DND-41 (cell line): ENCODE measurements around the gene TSHZ2.

Experiments used
- ATAC-seq: fragments of 200-7000 bp; cut with Tn5 transposase; 3 replicates; pipeline ENCODE4 v1.9.1; 2021; ENCODE audit warnings: low read depth; ENCODE audit not compliant: insufficient read depth
- DNase-seq: peaks from one replicate; pipeline ENCODE4 v3.0.0-alpha.2; 2020
- H2AFZ ChIP-seq: 2 replicates; pipeline ENCODE4 v1.6.0; 2012; ENCODE audit warnings: low read depth, low read length
- H3K27ac ChIP-seq: 2 replicates; pipeline ENCODE4 v1.5.1; 2012; ENCODE audit warnings: low read length, inconsistent platforms
- H3K27me3 ChIP-seq: fragments of 200-600 bp; sonication (generic); 2 replicates; pipeline ENCODE4 v1.6.0; 2012; ENCODE audit warnings: low read length, mild to moderate bottlenecking, inconsistent platforms; ENCODE audit not compliant: insufficient read depth, poor library complexity
- H3K36me3 ChIP-seq: 2 replicates; pipeline ENCODE4 v1.5.1; 2012; ENCODE audit warnings: low read length, inconsistent platforms; ENCODE audit not compliant: insufficient read depth
- H3K4me1 ChIP-seq: 2 replicates; pipeline ENCODE4 v1.5.1; 2012; ENCODE audit warnings: mild to moderate bottlenecking, low read length; ENCODE audit not compliant: insufficient read depth
- H3K4me2 ChIP-seq: 2 replicates; pipeline ENCODE4 v1.6.0; 2012; ENCODE audit warnings: mild to moderate bottlenecking, moderate library complexity, low read length, inconsistent platforms; ENCODE audit not compliant: insufficient read depth
- H3K4me3 ChIP-seq, 2 experiments: fragments of 200-600 bp in 1 of 2; shearing (Covaris generic) in 1 of 2; 2 replicates each; pipeline ENCODE4 v1.5.1; 2012 to 2016; ENCODE audit warnings: inconsistent platforms in 2 of 2, low read length in 2 of 2, mild to moderate bottlenecking in 2 of 2, low read depth in 1 of 2, moderate library complexity in 1 of 2
- H3K79me2 ChIP-seq: 2 replicates; pipeline ENCODE4 v1.6.0; 2012; ENCODE audit warnings: low read length, inconsistent platforms; ENCODE audit not compliant: insufficient read depth
- H3K9ac ChIP-seq: 2 replicates; pipeline ENCODE4 v1.6.0; 2012; ENCODE audit warnings: low read depth, mild to moderate bottlenecking, inconsistent platforms, low read length, moderate library complexity
- H3K9me3 ChIP-seq: 2 replicates; pipeline ENCODE4 v1.5.1; 2012; ENCODE audit warnings: low read length, moderate library complexity, mild to moderate bottlenecking, inconsistent platforms; ENCODE audit not compliant: insufficient read depth, severe bottlenecking
- H4K20me1 ChIP-seq: 2 replicates; pipeline ENCODE4 v1.6.0; 2012; ENCODE audit warnings: low read length; ENCODE audit not compliant: insufficient read depth
- EZH2 ChIP-seq: IDR thresholded peaks from 3 replicates; pipeline ENCODE4 v1.6.1; 2012; ENCODE audit warnings: borderline replicate concordance, low read depth, mild to moderate bottlenecking, moderate library complexity, low read length, inconsistent platforms; ENCODE audit not compliant: severe bottlenecking
- TF ChIP-seq, protein P1 (sequence below): IDR thresholded peaks from 2 replicates; pipeline ENCODE4 v1.5.1; 2012; ENCODE audit warnings: borderline replicate concordance, low read length, moderate library complexity, mild to moderate bottlenecking; ENCODE audit not compliant: poor library complexity, severe bottlenecking; ENCODE audit errors: extremely low read depth

The TSHZ2 gene

DNA sequence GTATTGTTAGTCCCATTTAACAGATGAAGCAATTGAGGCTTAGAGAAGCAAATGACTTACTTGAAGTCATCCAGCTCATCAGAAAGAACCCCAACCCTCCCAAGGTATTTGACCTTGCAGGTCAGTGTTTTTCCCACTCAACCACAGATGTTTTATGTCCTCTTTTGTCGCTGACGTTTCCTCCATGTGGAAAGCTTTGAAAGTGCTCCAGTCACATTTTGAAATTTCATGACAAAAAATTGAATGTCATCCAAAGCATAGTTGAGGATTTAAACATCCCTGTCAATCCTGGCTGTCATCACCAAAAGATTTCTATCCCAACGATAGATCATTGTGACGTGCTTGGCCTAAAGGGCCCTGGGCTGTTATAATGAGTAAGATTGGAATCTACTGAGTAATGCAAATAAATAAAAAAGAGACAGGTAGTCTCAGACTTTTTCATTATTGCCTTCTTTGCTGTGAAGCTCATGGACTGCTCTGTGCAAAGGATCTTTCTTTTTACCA lies 102.7 kb downstream of the TSHZ2 start:
- Histone ChIP-seq H3K27me3 (peaks cover 23% of the 10 kb centered on the region), H4K20me1 (no peaks in the 10 kb centered on the region), H2AFZ (no peak overlapping the region), H3K9ac (no peak overlapping the region), H3K79me2 (no peaks in the 10 kb centered on the region), H3K4me3 (no peak overlapping the region), H3K36me3 (no peaks in the 10 kb centered on the region), H3K27ac (no peak overlapping the region), H3K9me3 (no peaks in the 10 kb centered on the region), H3K4me2 (no peak overlapping the region), H3K4me1 (no peaks in the 10 kb centered on the region)
- TF ChIP-seq EZH2, result no peak
- TF ChIP-seq, protein P1, sequence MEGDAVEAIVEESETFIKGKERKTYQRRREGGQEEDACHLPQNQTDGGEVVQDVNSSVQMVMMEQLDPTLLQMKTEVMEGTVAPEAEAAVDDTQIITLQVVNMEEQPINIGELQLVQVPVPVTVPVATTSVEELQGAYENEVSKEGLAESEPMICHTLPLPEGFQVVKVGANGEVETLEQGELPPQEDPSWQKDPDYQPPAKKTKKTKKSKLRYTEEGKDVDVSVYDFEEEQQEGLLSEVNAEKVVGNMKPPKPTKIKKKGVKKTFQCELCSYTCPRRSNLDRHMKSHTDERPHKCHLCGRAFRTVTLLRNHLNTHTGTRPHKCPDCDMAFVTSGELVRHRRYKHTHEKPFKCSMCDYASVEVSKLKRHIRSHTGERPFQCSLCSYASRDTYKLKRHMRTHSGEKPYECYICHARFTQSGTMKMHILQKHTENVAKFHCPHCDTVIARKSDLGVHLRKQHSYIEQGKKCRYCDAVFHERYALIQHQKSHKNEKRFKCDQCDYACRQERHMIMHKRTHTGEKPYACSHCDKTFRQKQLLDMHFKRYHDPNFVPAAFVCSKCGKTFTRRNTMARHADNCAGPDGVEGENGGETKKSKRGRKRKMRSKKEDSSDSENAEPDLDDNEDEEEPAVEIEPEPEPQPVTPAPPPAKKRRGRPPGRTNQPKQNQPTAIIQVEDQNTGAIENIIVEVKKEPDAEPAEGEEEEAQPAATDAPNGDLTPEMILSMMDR, result no peak
- DNase-seq (no peak), ATAC-seq (no peak)

DNA sequence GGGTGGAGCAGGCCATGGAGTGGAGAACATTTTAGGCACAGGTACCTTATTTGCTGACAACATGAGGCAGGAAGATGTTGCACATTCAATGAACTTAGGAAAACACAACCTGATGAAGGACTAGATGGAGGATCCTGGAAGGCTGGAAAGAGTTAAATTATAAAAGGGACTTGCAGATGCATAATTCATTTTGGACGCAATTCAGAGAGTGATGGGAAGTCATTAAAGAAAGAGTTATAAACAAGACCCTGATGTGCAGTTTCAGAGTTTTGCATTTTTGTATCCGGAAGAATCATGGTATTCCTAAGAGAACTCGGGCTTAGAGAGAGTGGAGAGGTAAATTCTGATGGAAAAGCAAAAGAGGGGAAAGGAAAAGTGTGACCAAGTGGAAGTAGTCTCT lies 104.5 kb downstream of the TSHZ2 start:
- Histone ChIP-seq H3K79me2 (no peaks in the 10 kb centered on the region), H3K4me2 (no peak overlapping the region), H2AFZ (no peak overlapping the region), H3K27ac (no peak overlapping the region), H4K20me1 (no peaks in the 10 kb centered on the region), H3K4me1 (no peaks in the 10 kb centered on the region), H3K36me3 (no peaks in the 10 kb centered on the region), H3K9ac (no peak overlapping the region), H3K27me3 (peaks cover 24% of the 10 kb centered on the region), H3K9me3 (no peaks in the 10 kb centered on the region), H3K4me3 (no peak overlapping the region)
- ATAC-seq (no peak), DNase-seq (no peak)
- TF ChIP-seq, protein P1, result no peak
- TF ChIP-seq EZH2, result no peak

DNA sequence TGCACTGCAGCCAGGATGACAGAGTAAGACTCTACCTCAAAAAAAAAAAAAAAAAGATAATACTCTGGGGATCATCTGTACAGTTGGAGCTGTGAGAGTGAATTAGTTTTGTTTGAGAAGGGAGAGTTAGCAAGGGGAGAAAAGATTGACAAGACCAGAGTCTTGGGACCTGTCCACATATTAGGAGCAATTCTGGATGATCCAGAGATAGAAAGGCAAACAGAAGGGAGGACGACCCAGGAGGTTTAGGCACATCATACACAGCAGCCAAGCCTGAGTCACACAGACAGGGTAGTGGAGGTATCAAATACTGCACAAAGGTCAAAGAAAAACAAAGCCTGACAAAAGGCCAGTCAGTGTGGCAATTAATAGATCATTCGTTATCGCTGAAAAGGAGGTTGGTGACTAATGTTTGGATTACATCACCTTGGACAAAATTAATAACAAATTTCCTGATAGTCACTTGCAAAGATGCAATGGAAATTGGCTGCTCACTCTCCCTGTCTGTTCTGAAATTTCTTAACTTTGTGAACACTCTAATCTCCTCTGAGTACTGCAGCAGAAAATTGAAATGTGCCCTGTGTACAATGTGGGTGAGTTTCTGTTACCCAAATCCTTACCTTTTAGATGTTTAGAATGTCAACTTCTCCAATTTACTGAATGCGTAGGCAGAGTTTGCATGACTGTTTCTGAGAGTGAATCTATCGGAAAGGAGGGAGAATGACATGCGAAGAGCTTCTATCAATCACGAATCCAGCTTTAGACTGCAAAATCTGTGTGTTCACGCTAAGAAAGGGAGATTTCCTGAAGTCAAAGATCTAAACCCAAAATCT lies 105.4 kb downstream of the TSHZ2 start:
- no peak overlapping the region for H3K4me3 ChIP-seq
- H3K27me3 ChIP-seq, result peaks cover 22% of the 10 kb centered on the region
- no peak overlapping the region for H3K9ac ChIP-seq
- ATAC-seq (no peak), DNase-seq (no peak)
- TF ChIP-seq EZH2, result no peak
- TF ChIP-seq, protein P1, result no peak
- H3K36me3 ChIP-seq, result no peaks in the 10 kb centered on the region
- no peaks in the 10 kb centered on the region for H3K79me2 ChIP-seq
- H3K4me1 ChIP-seq, result no peaks in the 10 kb centered on the region
- H4K20me1 ChIP-seq, result no peaks in the 10 kb centered on the region
- no peaks in the 10 kb centered on the region for H3K9me3 ChIP-seq
- no peak overlapping the region for H2AFZ ChIP-seq
- H3K4me2 ChIP-seq, result no peak overlapping the region
- H3K27ac ChIP-seq, result no peak overlapping the region
